ENCODE results near the gene UNC45B.
"Not testable (repeated sequence)": the region's sequence is repeated elsewhere in the genome, so short reads cannot be mapped to it uniquely, and the experiment has no call there.

The UNC45B gene

GRCh38 chr17:35214631-35215273 lies 67.1 kb downstream of the UNC45B start:
- no peak for DNase-seq (ENCODE audit: low read depth, low spot score)

GRCh38 chr17:35217107-35217506 lies 69.5 kb downstream of the UNC45B start:
- no peak for DNase-seq (ENCODE audit: low read depth, low spot score)

- DNase-seq (ENCODE audit: low read depth, low spot score), result no peak
Measured at GRCh38 chr17:35218915-35219314, 71.3 kb downstream of the UNC45B start.

GRCh38 chr17:35222452-35222851 lies 74.8 kb downstream of the UNC45B start:
- DNase-seq (ENCODE audit: low read depth, low spot score), result no peak

- DNase-seq (ENCODE audit: low read depth, low spot score), result no peak
Measured at GRCh38 chr17:35224436-35224835, 76.8 kb downstream of the UNC45B start.

- no peak for DNase-seq (ENCODE audit: low read depth, low spot score)
Measured at GRCh38 chr17:35227546-35227945, 79.9 kb downstream of the UNC45B start.

GRCh38 chr17:35229638-35230037 lies 82.0 kb downstream of the UNC45B start:
- no peak for DNase-seq (ENCODE audit: low read depth, low spot score)

- DNase-seq (ENCODE audit: low read depth, low spot score), result not testable (repeated sequence)
Measured at GRCh38 chr17:35234315-35234714, 86.7 kb downstream of the UNC45B start.

- no peak for DNase-seq (ENCODE audit: low read depth, low spot score)
Measured at GRCh38 chr17:35235289-35235688, 87.7 kb downstream of the UNC45B start.

GRCh38 chr17:35235917-35236316 lies 88.3 kb downstream of the UNC45B start:
- no peak for DNase-seq (ENCODE audit: low read depth, low spot score)

- no peak for DNase-seq (ENCODE audit: low read depth, low spot score)
Measured at GRCh38 chr17:35236821-35237220, 89.2 kb downstream of the UNC45B start.

GRCh38 chr17:35238821-35239220 lies 91.2 kb downstream of the UNC45B start:
- DNase-seq (ENCODE audit: low read depth, low spot score), result no peak
